HG02759 (cell line): ENCODE measurements around the gene FAM193B.

ENCODE experiments used
- ATAC-seq: cut with Tn5 transposase; IDR thresholded peaks from one replicate; pipeline ENCODE4 v1.9.1; 2021; ENCODE audit warnings: mild to moderate bottlenecking, moderate library complexity; ENCODE audit not compliant: unreplicated experiment

Gene FAM193B

DNA sequence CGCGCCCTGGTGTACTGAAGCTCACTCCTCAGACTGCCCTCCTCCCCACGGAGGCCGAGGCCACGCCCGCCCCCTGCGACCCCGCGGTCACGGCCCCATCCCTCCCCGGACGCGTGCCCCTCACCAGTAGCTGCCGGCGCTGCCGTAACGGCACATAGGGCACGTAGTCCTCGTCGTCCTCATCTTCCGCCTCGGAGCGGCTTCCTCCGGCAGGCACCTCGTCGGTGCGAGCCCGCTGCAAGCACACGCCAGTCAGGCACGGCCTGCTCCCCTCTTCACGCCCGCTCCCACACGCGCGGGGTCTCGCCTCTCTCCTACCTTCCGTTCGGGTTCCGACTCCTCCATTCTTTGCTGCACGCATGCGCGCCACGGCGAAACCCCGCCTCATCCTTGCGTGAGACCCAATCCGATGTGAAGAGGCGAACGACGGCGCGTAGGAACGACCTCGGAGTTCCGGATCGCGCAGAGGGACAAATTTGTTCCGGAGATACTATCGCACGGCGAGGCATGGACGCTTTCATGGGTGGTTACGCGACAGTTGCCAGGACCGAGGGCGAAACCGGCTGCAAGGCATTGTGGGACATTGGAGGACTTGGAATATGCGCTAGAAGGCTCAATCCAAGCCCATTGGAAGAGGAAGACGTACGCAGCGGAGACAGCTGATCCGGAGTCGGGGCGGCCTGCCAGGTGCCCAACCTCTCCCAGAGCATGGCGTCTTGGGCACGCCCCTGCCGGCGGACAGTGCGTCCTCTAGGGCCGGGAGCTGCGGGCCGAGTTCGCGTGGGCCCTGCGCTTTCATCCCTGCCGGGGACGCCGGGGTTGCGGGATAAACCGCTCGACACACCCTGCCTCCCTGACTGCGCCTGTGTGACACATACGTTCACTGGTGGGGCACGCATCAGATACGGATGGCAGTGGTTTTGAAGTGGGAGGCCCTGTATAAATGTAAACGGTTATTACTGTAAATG lies 37.5 kb downstream of the FAM193B start, which contains the start of gene DDX41:
TSS of gene DDX41 (minus strand) at position 361 of the 968 bp plus-strand sequence. CDS start at position 345, 16 bp downstream.
- ATAC-seq: peak; percentile 82

GRCh38 chr5:177515580-177515979 lies 38.8 kb downstream of the FAM193B start:
- no peak for ATAC-seq

DNA sequence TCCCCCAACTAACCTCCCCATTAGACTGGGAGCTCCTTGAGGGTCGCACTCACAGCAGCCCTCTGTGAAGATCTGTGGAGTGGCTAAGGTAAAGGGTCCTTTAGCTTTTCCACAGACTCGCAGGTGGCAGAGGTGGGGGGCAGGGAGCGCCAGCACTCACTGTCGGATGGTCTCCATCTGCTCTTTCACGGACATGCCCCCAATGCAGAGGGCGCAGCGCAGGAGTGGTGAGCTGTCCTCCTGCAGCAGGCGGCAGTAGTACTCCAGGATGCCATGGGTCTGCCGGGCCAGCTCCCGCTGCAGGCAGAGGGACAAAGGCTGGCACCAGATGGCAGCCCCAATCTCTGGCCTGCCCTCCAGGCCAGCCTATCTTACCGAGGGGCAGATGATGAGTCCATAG lies 39.8 kb downstream of the FAM193B start:
- ATAC-seq: no peak

- ATAC-seq: no peak
Observed at GRCh38 chr5:177513500-177513899, 40.9 kb downstream of the FAM193B start.

DNA sequence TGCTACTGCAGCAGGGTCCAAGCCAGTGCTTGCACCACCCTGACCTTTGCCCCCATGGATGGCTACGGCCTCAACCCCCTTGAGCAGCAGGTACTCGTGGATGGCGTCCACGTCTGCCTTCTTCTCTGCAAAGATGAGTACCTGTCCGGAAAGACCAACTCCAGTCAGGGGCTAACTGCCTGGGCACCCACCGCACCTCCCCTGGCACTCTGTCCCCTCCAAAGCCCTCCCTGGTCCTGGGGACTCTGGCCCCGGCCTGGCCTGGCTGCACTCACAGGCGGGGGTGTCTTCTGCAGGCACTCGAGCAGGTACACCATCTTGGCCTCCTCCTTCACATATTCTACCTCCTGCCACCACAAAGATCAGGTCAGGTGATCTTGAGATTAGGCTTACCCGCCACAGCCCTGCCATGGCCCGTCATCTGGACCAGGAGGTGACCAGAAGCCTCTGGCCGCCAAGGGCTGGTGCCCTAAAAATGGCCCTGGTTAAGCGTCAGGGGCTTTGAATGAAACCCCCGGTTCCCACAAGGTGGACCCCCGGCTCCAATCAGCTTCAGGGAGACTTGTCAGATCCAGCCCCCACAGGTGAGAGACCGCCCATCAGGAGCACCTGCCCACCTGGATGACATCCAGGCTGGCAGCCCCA lies 41.5 kb downstream of the FAM193B start:
- ATAC-seq: no peak

- no peak for ATAC-seq
Observed at GRCh38 chr5:177511796-177512675, 42.3 kb downstream of the FAM193B start.

- ATAC-seq: no peak
Observed at GRCh38 chr5:177511181-177511580, 43.2 kb downstream of the FAM193B start.

GRCh38 chr5:177510567-177511053 lies 43.8 kb downstream of the FAM193B start:
- peak; percentile 45 for ATAC-seq

GRCh38 chr5:177509991-177510566 lies 44.3 kb downstream of the FAM193B start:
- peak; percentile 37 for ATAC-seq

- ATAC-seq: peak; percentile 29
Observed at GRCh38 chr5:177509381-177509951, 44.9 kb downstream of the FAM193B start, which contains the start of gene DOK3. TSS of gene DOK3 (minus strand) at chr5:177509826. CDS start at chr5:177509540, 286 bp downstream.

- peak; percentile 42 for ATAC-seq
Observed at GRCh38 chr5:177508837-177509236, 45.5 kb downstream of the FAM193B start.

- no peak for ATAC-seq
Observed at GRCh38 chr5:177508221-177508611, 46.1 kb downstream of the FAM193B start.

GRCh38 chr5:177507596-177508220 lies 46.7 kb downstream of the FAM193B start:
- no peak for ATAC-seq

- no peak for ATAC-seq
Observed at GRCh38 chr5:177507165-177507564, 47.2 kb downstream of the FAM193B start.

- ATAC-seq: no peak
Observed at GRCh38 chr5:177505075-177505474, 49.3 kb downstream of the FAM193B start.

DNA sequence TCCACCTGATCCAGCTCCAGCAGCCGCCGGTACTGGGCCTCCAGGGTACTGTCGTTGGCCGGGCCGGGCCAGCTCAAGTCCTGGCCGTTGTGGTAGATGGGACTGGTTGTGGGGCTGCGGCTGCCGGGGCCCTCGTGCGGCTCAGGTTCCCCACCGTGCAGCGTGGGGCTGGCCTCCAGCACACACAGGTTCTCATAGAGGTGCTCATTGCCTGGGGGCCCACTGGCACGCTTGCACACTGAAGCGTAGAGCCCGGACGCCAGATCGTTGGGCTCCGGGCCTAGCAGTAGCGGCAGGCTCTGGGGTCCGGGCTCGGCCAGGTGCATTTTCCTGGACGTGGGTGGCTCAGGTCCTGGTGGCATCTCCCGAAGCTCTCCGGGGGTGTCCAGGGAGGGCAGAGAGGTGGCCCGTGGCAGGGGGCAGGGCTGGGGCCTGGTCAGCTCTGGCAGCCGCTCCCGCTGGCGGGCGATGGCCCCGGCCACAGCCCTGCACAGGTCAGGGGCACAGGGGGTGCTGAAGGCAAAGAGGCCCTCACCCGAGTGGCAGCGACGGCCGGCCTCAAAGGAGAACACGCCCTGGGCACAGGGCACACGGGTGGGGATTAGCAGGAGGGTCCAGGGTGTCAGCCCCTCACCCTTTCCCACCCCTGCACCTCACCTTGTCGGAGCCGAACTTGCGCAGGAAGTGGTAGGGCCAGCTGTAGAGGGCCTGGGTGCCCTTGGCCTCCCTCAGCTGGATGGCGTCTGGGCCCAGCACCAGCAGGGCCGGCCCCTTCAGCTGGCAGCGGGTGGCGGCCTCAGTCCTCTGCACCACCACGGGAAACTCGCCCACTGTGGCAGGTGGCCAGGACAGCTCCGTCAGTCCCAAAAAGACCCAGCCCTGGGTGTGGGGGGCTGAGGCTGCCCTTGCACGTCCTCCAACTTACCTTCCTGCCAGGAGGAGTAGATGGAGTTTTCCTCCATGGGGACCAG lies 50.0 kb downstream of the FAM193B start:
- no peak for ATAC-seq

GRCh38 chr5:177503351-177504085 lies 50.8 kb downstream of the FAM193B start:
- ATAC-seq: no peak

DNA sequence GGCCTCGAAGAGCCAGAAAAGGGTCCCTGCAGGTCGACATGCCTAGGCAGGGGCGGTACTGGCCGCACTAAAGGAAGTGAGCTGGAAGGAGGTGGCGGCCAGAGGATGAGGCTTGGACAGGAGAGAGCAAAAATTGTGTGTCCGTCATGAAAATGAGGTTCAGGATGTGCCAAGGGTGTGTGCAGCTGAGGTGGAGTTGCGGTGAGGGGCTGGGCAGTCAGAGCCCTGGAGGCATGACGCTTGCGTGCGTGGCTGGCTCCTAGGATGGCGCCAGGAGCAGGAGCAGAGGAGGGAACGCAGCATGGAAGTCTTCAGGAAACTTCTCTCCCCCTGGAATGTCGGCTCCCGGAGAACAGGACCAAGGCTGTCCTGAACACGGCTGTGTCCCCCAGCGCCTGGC lies 51.5 kb downstream of the FAM193B start:
- ATAC-seq: no peak
